Nephron progenitor cell (in vitro differentiated cells): ENCODE measurements around the gene GRB14.
A peak's percentile ranks its signal among the peaks of the same experiment; 100 is the strongest.
"Not testable (repeated sequence)": the region's sequence is repeated elsewhere in the genome, so short reads cannot be mapped to it uniquely, and the experiment has no call there.

Experiments
- DNase-seq: peaks from one replicate; pipeline ENCODE4 v3.0.0; 2021
- H3K27ac Mint-ChIP-seq: 2 replicates; pipeline ENCODE4 v1.8.0; 2021; ENCODE audit warnings: mild to moderate bottlenecking, moderate library complexity, mixed read lengths
- H3K27me3 Mint-ChIP-seq: 2 replicates; pipeline ENCODE4 v1.8.0; 2021; ENCODE audit warnings: mild to moderate bottlenecking, low read depth, mixed read lengths; ENCODE audit not compliant: poor library complexity
- H3K36me3 Mint-ChIP-seq: 2 replicates; pipeline ENCODE4 v1.8.0; 2021; ENCODE audit warnings: low read depth, mixed read lengths
- H3K4me1 Mint-ChIP-seq: 2 replicates; pipeline ENCODE4 v1.8.0; 2021; ENCODE audit warnings: mixed read lengths
- H3K4me3 Mint-ChIP-seq: 2 replicates; pipeline ENCODE4 v1.8.0; 2021; ENCODE audit warnings: mild to moderate bottlenecking, moderate library complexity, mixed read lengths
- H3K9me3 Mint-ChIP-seq: 2 replicates; pipeline ENCODE4 v1.8.0; 2021; ENCODE audit warnings: mild to moderate bottlenecking, moderate library complexity, mixed read lengths
- TF ChIP-seq, protein P1 (sequence below): fragments of 200-600 bp; sonication (generic); IDR thresholded peaks from 2 replicates; pipeline ENCODE4 v1.5.0; 2021; ENCODE audit warnings: antibody characterized with exemption

GRB14 gene

DNA sequence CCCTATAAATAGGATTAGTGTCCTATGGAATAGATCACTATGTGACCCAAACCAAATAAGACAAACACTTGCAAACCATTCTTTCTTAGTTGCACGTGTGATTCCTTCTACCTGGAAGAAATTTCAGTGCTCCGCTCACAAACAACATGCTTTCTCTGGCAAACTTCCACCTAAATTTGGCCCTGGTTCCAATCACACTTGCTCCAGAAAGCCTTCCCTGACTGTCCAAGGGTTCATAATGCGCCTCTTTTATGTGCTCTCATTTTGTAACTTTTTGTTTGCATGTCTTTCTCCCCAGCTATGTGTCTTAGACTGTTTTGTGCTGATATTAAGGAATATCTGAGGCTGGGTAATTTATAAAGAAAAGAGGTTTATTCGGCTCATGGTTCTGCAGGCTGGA is 69.8 kb downstream of the GRB14 start:
- Mint-ChIP-seq H3K4me3 (no peak overlapping the region), H3K27ac (no peak overlapping the region), H3K4me1 (no peaks in the 10 kb centered on the region), H3K36me3 (no peaks in the 10 kb centered on the region), H3K9me3 (peaks cover 12% of the 10 kb centered on the region), H3K27me3 (no peaks in the 10 kb centered on the region)
- TF ChIP-seq, protein P1, sequence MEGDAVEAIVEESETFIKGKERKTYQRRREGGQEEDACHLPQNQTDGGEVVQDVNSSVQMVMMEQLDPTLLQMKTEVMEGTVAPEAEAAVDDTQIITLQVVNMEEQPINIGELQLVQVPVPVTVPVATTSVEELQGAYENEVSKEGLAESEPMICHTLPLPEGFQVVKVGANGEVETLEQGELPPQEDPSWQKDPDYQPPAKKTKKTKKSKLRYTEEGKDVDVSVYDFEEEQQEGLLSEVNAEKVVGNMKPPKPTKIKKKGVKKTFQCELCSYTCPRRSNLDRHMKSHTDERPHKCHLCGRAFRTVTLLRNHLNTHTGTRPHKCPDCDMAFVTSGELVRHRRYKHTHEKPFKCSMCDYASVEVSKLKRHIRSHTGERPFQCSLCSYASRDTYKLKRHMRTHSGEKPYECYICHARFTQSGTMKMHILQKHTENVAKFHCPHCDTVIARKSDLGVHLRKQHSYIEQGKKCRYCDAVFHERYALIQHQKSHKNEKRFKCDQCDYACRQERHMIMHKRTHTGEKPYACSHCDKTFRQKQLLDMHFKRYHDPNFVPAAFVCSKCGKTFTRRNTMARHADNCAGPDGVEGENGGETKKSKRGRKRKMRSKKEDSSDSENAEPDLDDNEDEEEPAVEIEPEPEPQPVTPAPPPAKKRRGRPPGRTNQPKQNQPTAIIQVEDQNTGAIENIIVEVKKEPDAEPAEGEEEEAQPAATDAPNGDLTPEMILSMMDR = no peak
- no peak for DNase-seq

DNA sequence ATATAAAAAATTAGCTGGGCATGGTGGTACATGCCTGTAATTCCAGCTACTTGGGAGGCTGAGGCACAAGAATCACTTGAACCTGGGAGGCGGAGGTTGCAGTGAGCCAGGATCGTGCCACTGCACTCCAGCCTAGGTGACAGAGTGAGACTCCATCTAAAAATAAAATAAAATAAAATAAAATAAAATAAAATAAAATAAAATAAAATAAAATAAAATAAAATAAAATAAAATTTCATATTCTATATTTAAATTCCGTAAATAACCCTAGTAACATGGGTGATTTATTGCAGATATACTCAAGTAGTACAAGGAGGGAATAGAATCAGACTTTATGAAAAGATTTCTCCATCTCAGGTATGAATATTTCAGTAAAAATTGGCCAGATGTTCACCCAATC is 71.6 kb downstream of the GRB14 start:
- H3K27ac Mint-ChIP-seq, H3K4me3 Mint-ChIP-seq, H3K36me3 Mint-ChIP-seq, H3K4me1 Mint-ChIP-seq, H3K27me3 Mint-ChIP-seq, DNase-seq: not testable (repeated sequence)
- peaks cover 23% of the 10 kb centered on the region for H3K9me3 Mint-ChIP-seq

DNA sequence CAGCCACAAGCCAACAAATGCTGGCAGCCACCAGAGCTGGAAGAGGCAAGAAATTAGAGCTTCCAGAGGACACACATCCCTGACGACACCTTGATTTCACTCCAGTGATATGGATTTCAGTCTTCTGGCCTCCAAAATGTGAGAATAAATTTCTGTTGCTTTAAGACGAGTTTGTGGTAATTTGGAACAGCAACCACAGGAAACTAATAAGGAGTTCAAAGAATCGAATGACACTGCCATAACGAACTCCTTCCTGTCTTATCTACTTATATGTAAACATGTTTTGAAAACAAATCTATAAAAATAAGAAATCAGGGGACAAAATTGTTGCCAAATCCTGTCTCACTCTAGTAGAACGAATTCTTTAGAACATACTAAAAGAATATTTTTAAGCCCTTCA is 75.8 kb downstream of the GRB14 start:
- H3K4me1 Mint-ChIP-seq = no peaks in the 10 kb centered on the region
- no peak overlapping the region for H3K27ac Mint-ChIP-seq
- TF ChIP-seq, protein P1 = no peak
- H3K9me3 Mint-ChIP-seq = peaks cover 19% of the 10 kb centered on the region
- H3K4me3 Mint-ChIP-seq = no peak overlapping the region
- peaks cover 3% of the 10 kb centered on the region for H3K27me3 Mint-ChIP-seq
- DNase-seq = no peak
- H3K36me3 Mint-ChIP-seq = no peaks in the 10 kb centered on the region

DNA sequence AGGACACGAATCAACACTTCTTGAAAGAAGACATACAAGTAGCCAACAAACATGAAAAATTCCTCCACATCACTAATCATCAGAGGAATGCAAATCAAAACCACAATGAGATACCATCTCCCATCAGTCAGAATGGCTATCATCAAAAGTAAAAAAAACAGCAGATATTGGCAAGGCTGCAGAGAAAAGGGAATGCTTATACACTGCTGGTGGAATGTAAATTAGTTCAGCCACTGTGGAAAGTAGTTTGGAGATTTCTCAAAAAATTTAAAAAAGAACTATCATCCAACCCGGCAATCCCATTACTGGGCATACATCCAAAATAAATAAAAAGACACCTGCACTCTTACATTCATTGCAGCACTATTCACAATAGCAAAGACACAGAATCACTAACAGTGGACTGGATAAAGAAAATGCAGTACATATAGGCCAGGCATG is 78.7 kb downstream of the GRB14 start:
- H3K9me3 Mint-ChIP-seq = peaks cover 19% of the 10 kb centered on the region
- no peak for DNase-seq
- H3K4me3 Mint-ChIP-seq = no peak overlapping the region
- no peaks in the 10 kb centered on the region for H3K36me3 Mint-ChIP-seq
- no peaks in the 10 kb centered on the region for H3K4me1 Mint-ChIP-seq
- peaks cover 3% of the 10 kb centered on the region for H3K27me3 Mint-ChIP-seq
- no peak overlapping the region for H3K27ac Mint-ChIP-seq
- TF ChIP-seq, protein P1 = no peak

DNA sequence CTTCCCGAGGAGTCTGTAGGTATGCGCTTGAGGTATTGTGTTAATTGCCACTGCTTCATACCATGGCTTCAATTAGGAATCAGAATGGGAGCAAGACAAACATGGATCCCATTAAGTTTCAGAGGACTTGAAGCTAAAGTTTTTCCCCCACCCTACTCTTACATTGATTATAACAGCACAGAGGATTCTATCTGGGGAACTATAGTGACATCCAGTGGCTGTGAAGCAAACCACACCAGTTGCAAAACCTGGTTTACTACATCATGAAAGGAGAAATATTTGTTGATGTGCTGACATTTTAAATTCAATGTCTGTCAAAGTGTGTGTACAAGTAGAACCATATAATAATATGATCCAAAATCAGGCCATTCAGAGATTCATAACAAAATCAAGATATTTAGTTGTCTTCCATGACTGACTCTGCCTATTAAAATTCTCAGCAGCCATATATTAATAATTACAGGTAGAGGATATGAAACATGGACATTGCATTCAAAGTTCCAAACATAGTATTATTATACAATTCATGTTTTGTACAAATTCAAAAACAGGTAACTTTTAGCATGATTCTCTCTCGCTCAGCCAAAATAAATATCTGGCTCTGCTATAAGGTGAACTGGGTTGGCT is 82.9 kb downstream of the GRB14 start:
- H3K4me1 Mint-ChIP-seq = no peaks in the 10 kb centered on the region
- no peaks in the 10 kb centered on the region for H3K9me3 Mint-ChIP-seq
- no peaks in the 10 kb centered on the region for H3K27me3 Mint-ChIP-seq
- H3K36me3 Mint-ChIP-seq = no peaks in the 10 kb centered on the region
- TF ChIP-seq, protein P1 = peak; percentile 70
- H3K4me3 Mint-ChIP-seq = no peak overlapping the region
- DNase-seq = peak; percentile 5
- H3K27ac Mint-ChIP-seq = no peak overlapping the region

DNA sequence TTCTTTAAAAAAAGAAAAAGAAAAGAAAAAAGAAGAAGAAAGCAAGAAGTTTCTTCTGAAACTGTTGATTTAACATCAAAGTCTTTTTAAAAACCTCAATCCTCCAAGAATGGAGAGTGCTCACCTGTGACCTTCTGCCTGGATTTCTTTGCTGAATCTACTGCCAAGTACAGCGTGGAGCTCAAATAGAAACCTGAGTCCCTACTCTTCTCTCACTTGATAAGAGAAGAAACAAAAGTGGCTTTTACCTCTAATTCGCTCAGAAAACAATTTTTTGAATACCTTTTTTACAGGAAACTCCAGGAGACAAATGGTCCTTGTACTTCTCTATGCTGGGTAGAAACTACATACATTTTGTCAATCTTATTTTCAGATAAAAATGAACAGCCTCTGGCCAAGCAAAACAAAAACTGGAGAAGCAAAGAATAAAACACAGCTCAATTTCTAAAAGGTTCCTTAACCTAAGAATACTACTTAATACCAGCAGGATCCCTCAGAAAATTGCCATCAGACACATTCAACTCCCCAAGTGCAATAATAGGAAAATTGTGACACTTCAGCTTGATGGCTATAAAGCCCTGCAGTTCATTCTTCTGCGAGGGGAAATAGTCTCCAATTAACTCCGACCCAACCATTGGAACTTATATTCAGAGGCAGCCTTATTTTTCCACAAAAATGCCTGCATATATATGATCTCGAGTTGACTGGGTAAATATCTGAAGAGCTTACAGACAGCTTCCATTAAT is 85.8 kb downstream of the GRB14 start:
- DNase-seq = no peak
- H3K36me3 Mint-ChIP-seq = no peaks in the 10 kb centered on the region
- H3K9me3 Mint-ChIP-seq = no peaks in the 10 kb centered on the region
- no peak overlapping the region for H3K27ac Mint-ChIP-seq
- TF ChIP-seq, protein P1 = no peak
- H3K4me3 Mint-ChIP-seq = no peak overlapping the region
- H3K27me3 Mint-ChIP-seq = peaks cover 6% of the 10 kb centered on the region
- H3K4me1 Mint-ChIP-seq = no peaks in the 10 kb centered on the region
